HG03521 (cell line): ENCODE measurements around the gene SLC12A3.
A peak's percentile ranks its signal among the peaks of the same experiment; 100 is the strongest.
"Not testable (repeated sequence)": the region's sequence is repeated elsewhere in the genome, so short reads cannot be mapped to it uniquely, and the experiment has no call there.

Experiments
- ATAC-seq: cut with Tn5 transposase; IDR thresholded peaks from one replicate; pipeline ENCODE4 v1.9.1; 2021; ENCODE audit warnings: mild to moderate bottlenecking, moderate library complexity; ENCODE audit not compliant: unreplicated experiment

Gene SLC12A3

GRCh38 chr16:56915336-56916119 lies 50.5 kb downstream of the SLC12A3 start:
- ATAC-seq, result no peak

GRCh38 chr16:56916571-56917403 lies 51.8 kb downstream of the SLC12A3 start:
- ATAC-seq, result peak; percentile 61

DNA sequence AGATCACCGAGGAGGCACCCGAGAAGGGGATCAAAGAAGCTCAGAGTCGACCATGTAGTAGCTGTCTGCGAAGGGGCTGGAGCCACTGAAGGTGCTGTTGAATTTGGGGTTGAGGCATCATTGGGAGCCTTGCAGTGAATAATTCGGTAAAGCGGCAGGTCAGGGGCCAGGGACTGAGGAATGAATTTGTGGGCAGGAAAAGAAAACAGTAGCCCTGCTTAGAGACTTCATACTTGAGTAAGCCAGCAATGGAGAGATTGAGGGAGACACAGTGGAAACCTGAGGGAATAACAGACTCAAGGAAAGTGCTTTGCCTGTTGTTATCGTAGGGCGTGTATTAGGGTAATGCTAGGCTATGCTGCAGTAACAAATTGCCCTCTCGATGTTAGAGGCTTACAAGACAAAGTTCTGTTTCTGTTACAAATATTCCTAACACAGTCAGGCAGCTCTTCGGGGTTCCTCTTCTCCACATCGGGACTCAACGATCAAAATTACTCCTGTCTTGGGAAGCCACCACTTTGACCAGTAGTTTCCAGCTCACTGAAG lies 53.5 kb downstream of the SLC12A3 start:
- ATAC-seq, result no peak

- no peak for ATAC-seq
Measured at GRCh38 chr16:56919099-56919800, 54.2 kb downstream of the SLC12A3 start.

DNA sequence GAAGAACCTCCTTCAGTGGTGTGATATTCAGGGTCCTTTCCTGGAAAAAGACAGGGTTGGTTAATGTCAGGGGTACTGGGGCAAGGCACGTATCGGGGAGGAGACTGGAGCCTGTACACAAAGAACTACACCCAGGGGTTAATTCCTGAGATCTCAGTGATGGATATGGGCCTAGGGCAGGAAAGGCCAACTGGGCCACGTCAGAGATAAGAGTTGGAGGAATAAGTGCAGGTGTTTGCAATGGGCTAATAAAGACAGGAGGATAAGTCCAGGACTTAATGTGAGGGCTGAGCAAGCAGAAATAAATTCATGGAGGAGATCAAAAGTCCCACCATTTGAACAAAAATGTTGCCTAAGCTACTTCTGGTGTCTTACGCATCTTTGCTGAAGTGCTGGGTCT lies 56.6 kb downstream of the SLC12A3 start:
- ATAC-seq, result no peak

DNA sequence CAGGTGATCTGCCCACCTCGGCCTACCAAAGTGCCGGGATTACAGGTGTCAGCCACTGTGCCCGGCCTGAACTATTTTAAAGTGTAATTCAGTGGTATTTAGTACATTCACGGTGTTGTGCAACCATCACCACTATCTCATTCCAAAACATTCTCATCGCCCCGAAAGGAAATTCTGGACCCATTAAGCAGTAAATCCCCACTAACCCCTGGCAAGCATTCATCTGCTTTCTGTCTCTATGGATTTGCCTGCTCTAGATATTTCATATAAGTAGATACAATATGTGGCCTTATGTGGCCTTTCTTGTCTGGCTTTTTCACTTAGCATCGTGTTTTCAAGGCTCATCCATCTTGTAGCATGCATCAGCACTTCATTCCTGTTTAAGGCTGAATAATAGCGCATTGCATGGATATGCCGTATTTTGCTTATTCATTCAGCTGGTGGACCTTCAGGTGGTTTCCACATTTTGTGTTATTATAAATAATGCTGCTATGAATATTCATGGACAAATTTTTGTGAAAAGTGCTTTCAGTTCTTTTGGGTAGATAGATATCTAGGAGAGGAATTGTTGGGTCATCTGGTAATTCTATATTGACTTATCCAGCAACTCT lies 58.6 kb downstream of the SLC12A3 start:
- no peak for ATAC-seq

GRCh38 chr16:56927471-56927870 lies 62.5 kb downstream of the SLC12A3 start:
- ATAC-seq, result no peak

DNA sequence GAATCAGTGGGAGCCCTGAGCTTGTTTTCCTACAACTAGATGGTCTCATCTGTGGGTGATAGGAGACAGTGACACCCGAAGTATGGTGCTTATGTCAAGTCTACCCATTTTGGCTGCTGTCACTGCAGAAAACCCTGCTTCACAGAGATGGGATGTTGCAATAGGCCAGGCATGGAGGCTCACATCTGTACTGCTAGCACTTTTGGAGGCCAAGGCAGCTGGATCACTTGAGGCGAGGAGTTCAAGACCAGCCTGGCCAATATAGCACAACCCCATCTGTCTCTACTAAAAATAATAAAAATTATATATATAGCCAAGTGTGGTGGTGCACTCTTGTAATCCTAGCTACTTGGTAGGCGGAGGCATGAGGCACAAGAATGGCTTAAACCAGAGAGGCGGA lies 64.6 kb downstream of the SLC12A3 start:
- ATAC-seq, result no peak

GRCh38 chr16:56930486-56931270 lies 65.7 kb downstream of the SLC12A3 start:
- no peak for ATAC-seq

- peak; percentile 30 for ATAC-seq
Measured at GRCh38 chr16:56931271-56931891, 66.4 kb downstream of the SLC12A3 start.

DNA sequence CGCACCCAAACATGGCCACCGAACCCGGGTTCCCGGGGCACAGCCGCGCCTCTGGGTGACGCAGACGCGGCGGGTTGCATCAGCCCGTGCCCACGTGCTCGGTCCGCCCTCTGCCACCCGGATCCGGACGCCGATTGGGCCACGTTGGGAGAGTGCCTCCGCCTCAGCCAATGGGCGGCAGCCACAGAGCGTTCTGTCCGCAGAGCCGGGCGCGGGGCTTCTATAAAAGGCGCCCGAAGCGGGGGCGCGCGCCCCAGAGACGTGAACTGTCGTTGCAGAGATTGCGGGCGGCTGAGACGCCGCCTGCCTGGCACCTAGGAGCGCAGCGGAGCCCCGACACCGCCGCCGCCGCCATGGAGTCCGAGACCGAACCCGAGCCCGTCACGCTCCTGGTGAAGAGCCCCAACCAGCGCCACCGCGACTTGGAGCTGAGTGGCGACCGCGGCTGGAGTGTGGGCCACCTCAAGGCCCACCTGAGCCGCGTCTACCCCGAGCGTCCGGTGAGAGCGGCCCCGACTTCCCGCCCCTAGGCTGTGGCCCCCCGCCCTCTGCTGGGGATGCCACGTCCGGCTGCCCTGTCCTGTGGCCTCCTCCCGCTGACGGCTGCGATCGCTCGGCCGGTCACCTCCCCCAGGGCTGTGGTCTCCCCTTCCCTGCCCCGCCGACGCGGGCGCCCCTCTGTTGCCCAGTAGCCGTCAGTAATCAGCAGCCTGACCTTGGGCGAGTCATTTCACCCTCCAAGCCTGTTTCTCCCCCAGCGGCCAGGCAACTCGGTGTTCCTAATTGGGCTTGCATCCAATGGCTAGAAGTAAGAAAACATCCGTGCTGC lies 67.1 kb downstream of the SLC12A3 start, which contains the start of gene HERPUD1:
HERPUD1 (plus strand) TSS at position 251 of the 829 bp plus-strand sequence; CDS start at position 354, 103 bp downstream.
- ATAC-seq, result peak; percentile 86

GRCh38 chr16:56932721-56933619 lies 68.0 kb downstream of the SLC12A3 start:
- ATAC-seq, result peak; percentile 1

- no peak for ATAC-seq
Measured at GRCh38 chr16:56933828-56934598, 69.0 kb downstream of the SLC12A3 start.

- not testable (repeated sequence) for ATAC-seq
Measured at GRCh38 chr16:56934599-56935145, 69.7 kb downstream of the SLC12A3 start.

DNA sequence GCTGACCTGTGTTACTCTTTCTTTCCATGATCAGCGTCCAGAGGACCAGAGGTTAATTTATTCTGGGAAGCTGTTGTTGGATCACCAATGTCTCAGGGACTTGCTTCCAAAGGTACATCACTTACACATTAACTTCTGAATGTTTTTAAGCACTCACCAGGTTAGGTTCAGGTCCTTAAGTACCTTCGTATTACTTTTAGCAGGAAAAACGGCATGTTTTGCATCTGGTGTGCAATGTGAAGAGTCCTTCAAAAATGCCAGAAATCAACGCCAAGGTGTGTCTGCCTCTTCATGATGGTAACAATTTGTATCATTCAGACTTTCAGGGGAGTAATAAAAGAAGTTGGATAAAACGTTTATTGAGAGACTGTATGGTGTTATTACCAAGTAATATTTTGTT lies 70.2 kb downstream of the SLC12A3 start:
- no peak for ATAC-seq

DNA sequence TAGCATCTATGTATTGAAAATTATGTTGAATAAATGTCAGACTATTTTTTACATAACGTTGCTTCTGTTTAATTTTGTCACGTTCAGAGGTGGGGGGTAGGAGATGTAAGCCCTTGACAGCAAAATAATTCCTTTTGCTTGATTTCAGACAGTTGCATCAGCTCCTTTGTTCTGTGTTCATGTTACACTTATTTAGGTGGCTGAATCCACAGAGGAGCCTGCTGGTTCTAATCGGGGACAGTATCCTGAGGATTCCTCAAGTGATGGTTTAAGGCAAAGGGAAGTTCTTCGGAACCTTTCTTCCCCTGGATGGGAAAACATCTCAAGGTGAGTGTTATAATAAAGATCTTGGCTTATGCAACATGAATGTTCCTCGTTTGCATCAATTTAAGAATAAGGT lies 71.5 kb downstream of the SLC12A3 start:
- no peak for ATAC-seq
